PC-9 (cell line): ENCODE data around the gene MTRF1. TPM values are rescaled to one million over a fixed set of nuclear protein-coding genes. Genes with fewer than 3 reads are reported as not detected.

ENCODE experiments used
- BruUV-seq: library from RNA; stranded (reverse); fragments of 400-500 nt; replicated peaks from 2 replicates; lab custom pipeline; 2021; lab: Mats Ljungman, UMichigan
- CTCF ChIA-PET: fragments of 300-600 bp; sonication (Branson Sonifier 250); formaldehyde crosslinking; loops from one replicate; lab custom pipeline; 2022; ENCODE audit warnings: antibody characterized with exemption; lab: Charles Lee
- POLR2A ChIA-PET: fragments of 300-600 bp; sonication (Branson Sonifier 250); formaldehyde crosslinking; loops from one replicate; lab custom pipeline; 2022; ENCODE audit warnings: antibody characterized with exemption; ENCODE audit not compliant: unreplicated experiment; lab: Charles Lee
- DNase-seq, 2 experiments: peaks; one replicate each; pipeline versions ENCODE4 v3.0.0 to v3.0.0-alpha.2; 2015 to 2022; ENCODE audit warnings: mixed read lengths in 1 of 2
- H2AFZ ChIP-seq: fragments of 200-600 bp; sonication (generic); 2 replicates; pipeline ENCODE4 v1.8.1; 2017; ENCODE audit warnings: antibody characterized with exemption
- H3F3A ChIP-seq: fragments of 200-600 bp; sonication (generic); 2 replicates; pipeline ENCODE4 v1.8.1; 2017; ENCODE audit warnings: antibody characterized with exemption, mild to moderate bottlenecking, low read depth; ENCODE audit not compliant: insufficient read depth
- H3K27ac ChIP-seq: fragments of 200-600 bp; sonication (generic); 2 replicates; pipeline ENCODE4 v1.6.1; 2016; ENCODE audit warnings: mixed run types
- H3K27me3 ChIP-seq: fragments of 200-600 bp; sonication (generic); 2 replicates; pipeline ENCODE4 v1.6.1; 2016; ENCODE audit warnings: low read depth, mixed run types; ENCODE audit not compliant: insufficient read depth
- H3K36me3 ChIP-seq: fragments of 200-600 bp; sonication (generic); 2 replicates; pipeline ENCODE4 v1.6.1; 2016; ENCODE audit warnings: low read depth, mixed run types
- H3K4me1 ChIP-seq: fragments of 200-600 bp; sonication (generic); replicated peaks from 2 replicates; pipeline ENCODE4 v1.6.1; 2016; ENCODE audit warnings: mixed run types; ENCODE audit not compliant: insufficient read depth
- H3K4me2 ChIP-seq: fragments of 200-600 bp; sonication (generic); 2 replicates; pipeline ENCODE4 v1.6.1; 2017; ENCODE audit warnings: mixed run types
- H3K4me3 ChIP-seq: fragments of 200-600 bp; sonication (generic); 2 replicates; pipeline ENCODE4 v1.6.1; 2016; ENCODE audit warnings: mixed run types
- H3K79me2 ChIP-seq: fragments of 200-600 bp; sonication (generic); 2 replicates; pipeline ENCODE4 v1.6.1; 2017; ENCODE audit warnings: low read depth, mixed run types
- H3K9me2 ChIP-seq: fragments of 200-600 bp; sonication (generic); 2 replicates; pipeline ENCODE4 v1.8.1; 2017; ENCODE audit warnings: mild to moderate bottlenecking; ENCODE audit not compliant: insufficient read depth
- H3K9me3 ChIP-seq: fragments of 200-600 bp; sonication (generic); 2 replicates; pipeline ENCODE4 v1.8.1; 2016; ENCODE audit warnings: low read depth; ENCODE audit not compliant: insufficient read depth
- H4K20me1 ChIP-seq: fragments of 200-600 bp; sonication (generic); 2 replicates; pipeline ENCODE4 v1.8.1; 2017; ENCODE audit not compliant: insufficient read depth
- CTCF ChIP-seq: fragments of 200-600 bp; sonication (generic); conservative IDR thresholded peaks from 2 replicates; pipeline ENCODE4 v1.6.1; 2017; ENCODE audit warnings: mixed run types, antibody characterized with exemption, mild to moderate bottlenecking, moderate library complexity
- EZH2 ChIP-seq: fragments of 200-600 bp; sonication (generic); IDR thresholded peaks from 2 replicates; pipeline ENCODE4 v1.8.0; 2017; ENCODE audit warnings: antibody characterized with exemption, low read depth
- intact Hi-C: fragments of 100-400 bp; cut with micrococcal nuclease; formaldehyde crosslinking; loops from one replicate; pipeline ENCODE4 v1.10.0; 2022; ENCODE audit not compliant: unreplicated experiment
- total RNA-seq: library from RNA; stranded (reverse); gene quantifications from 2 replicates; pipeline ENCODE4 v1.2.3, GENCODE V29; 2021

MTRF1 gene
- total RNA-seq, 1 experiment from 2014 or later: 15.8 TPM

GRCh38 chr13:41289463-41289881 lies 26.1 kb upstream of the MTRF1 start:
- BruUV-seq: no TSS peak
- CTCF ChIA-PET: no interaction called here
- no peaks in the 10 kb centered on the region for H4K20me1 ChIP-seq

GRCh38 chr13:41286370-41286769 lies 23.0 kb upstream of the MTRF1 start:
- POLR2A ChIA-PET: no interaction called here
- H3F3A ChIP-seq: peaks cover 12% of the 10 kb centered on the region; the same call in 1 of the 2 replicates
- no TSS peak for BruUV-seq
- intact Hi-C loops: no loop called here
- H3K4me2 ChIP-seq: no peak overlapping the region
- no peaks in the 10 kb centered on the region for H4K20me1 ChIP-seq
- no peaks in the 10 kb centered on the region for H3K36me3 ChIP-seq
- DNase-seq: no peak
- no peak for TF ChIP-seq CTCF
- H3K27me3 ChIP-seq: no peaks in the 10 kb centered on the region
- no peaks in the 10 kb centered on the region for H3K79me2 ChIP-seq
- no peak overlapping the region for H3K27ac ChIP-seq
- H3K9me2 ChIP-seq: no peaks in the 10 kb centered on the region
- peaks cover 7% of the 10 kb centered on the region for H3K4me1 ChIP-seq
- CTCF ChIA-PET: no interaction called here
- H3K9me3 ChIP-seq: peaks cover 3% of the 10 kb centered on the region; the same call in 1 of the 2 replicates
- H2AFZ ChIP-seq: no peak overlapping the region
- H3K4me3 ChIP-seq: no peak overlapping the region

More at GRCh38 chr13:41289463-41289881, 26.1 kb upstream of the MTRF1 start:
- Histone ChIP-seq H3K27me3 (no peaks in the 10 kb centered on the region), H3K9me2 (no peaks in the 10 kb centered on the region), H3K9me3 (peaks cover 3% of the 10 kb centered on the region; the same call in 1 of the 2 replicates), H3F3A (peaks cover 11% of the 10 kb centered on the region; the same call in 1 of the 2 replicates), H2AFZ (no peak overlapping the region), H3K4me3 (no peak overlapping the region), H3K4me1 (peaks cover 7% of the 10 kb centered on the region), H3K27ac (no peak overlapping the region), H3K79me2 (no peaks in the 10 kb centered on the region), H3K36me3 (no peaks in the 10 kb centered on the region), H3K4me2 (no peak overlapping the region)
- no peak for DNase-seq
- intact Hi-C loops: no loop called here
- POLR2A ChIA-PET: no interaction called here
- TF ChIP-seq EZH2 (no peak), CTCF (no peak)

- CTCF ChIA-PET: no interaction called here
- DNase-seq: peak; percentile 45 to 94
- peaks cover 12% of the 10 kb centered on the region; the same call in 1 of the 2 replicates for H3F3A ChIP-seq
- POLR2A ChIA-PET: interaction anchor here (0.6 kb wide), 1 partner anchor 20 kb away, joined by 3 read pairs; no protein-coding TSS in a partner anchor
- no TSS peak for BruUV-seq
- H2AFZ ChIP-seq: no peak overlapping the region
- H3K9me3 ChIP-seq: peaks cover 3% of the 10 kb centered on the region; the same call in 1 of the 2 replicates
- no peaks in the 10 kb centered on the region for H3K79me2 ChIP-seq
- H3K27me3 ChIP-seq: no peaks in the 10 kb centered on the region
- H3K4me1 ChIP-seq: peaks cover 7% of the 10 kb centered on the region
- no peaks in the 10 kb centered on the region for H3K9me2 ChIP-seq
- H3K27ac ChIP-seq: peak overlapping the region; percentile 82
- no peaks in the 10 kb centered on the region for H4K20me1 ChIP-seq
- H3K4me2 ChIP-seq: peak overlapping the region; percentile 14; the same call in 1 of the 2 replicates
- intact Hi-C loops: no loop called here
- no peak overlapping the region for H3K4me3 ChIP-seq
- no peaks in the 10 kb centered on the region for H3K36me3 ChIP-seq
- TF ChIP-seq EZH2: no peak
- no peak for TF ChIP-seq CTCF
These were observed 21.3 kb upstream of the MTRF1 start for GRCh38 chr13:41284512-41285288.
